IPS-18c (cell line): ENCODE data around the gene DPYSL3.
"Not testable (repeated sequence)": the region's sequence is repeated elsewhere in the genome, so short reads cannot be mapped to it uniquely, and the experiment has no call there.

Source experiments
- H3K4me3 ChIP-seq: 2 replicates; pipeline ENCODE4 v1.7.0; 2013; ENCODE audit warnings: low read depth, mild to moderate bottlenecking, low read length, moderate library complexity; ENCODE audit not compliant: insufficient read depth
- H3K9me3 ChIP-seq: one replicate; pipeline ENCODE4 v1.6.1; 2013; ENCODE audit warnings: mild to moderate bottlenecking, low read length, moderate library complexity; ENCODE audit not compliant: control insufficient read depth, insufficient read depth

The DPYSL3 gene

DNA sequence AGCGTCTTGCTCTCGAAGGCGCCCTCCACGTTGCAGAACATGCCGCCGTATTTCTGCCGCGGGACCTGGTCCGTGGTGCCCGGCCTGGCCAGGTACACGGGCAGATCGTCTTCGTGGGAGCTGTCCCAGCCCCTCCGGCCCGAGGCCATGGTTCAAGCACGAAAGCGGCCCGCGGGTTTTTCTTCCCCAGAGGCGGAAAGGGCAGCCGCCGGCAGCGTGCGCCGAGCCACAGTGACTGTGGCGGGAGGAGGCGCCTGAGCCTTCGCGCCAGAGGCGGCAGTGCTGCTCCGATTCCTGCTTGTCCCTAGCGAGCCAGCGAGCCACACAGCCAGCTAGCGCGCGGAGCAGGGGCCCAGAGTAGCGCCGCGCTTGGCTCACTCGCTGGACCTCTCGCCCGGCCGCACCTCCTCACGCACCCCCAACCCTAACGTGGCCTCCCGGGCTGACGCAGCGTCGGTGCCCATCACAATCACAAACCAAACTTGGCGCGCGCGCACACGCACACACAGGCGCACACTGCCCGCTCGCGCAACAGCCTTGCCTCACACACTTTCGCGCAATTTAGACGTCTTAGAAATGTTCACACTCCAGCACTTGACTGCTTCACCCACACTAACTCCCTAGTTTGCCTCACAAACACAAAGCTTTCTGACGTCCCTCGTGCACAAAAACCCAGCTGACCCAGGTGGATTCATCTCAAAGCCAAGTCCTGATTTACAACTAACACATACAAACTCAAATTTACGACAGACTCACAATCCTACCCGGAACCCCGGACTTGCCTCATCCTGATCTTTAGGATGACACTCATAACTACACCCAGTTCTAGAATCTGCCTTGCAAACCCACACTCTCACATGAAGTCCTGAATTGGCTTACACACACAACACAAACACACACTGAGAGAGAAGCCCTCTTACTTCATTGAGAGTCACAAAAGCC, at the start of gene DPYSL3:
Gene DPYSL3 (minus strand): TSS at position 359 of the 942 bp plus-strand sequence. CDS start 210 bp downstream, at position 149.
- Histone ChIP-seq H3K4me3 (peak within 1 kb of the TSS; percentile 86), H3K9me3 (no peaks in the 10 kb centered on the region)

DNA sequence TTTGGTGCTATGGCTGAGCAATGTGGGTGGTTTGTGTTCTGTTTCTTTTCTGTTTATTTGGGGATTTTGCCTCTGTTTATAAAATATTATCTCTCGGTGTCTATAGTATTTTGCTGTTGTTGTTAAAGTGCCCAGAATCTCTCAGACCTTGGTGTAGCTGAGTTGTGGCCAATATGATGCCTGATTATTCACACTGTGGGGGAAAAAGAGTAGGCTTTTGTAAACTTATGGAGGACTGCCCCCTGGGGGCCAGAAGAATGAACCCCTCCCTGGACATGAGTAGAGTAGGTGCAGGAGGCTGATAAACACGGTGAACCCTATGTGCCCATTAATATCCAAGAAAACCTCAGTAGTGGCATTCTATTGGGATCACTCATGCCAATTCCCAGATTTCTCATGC, 49.0 kb upstream of the DPYSL3 start:
- H3K9me3 ChIP-seq: no peaks in the 10 kb centered on the region
- H3K4me3 ChIP-seq: no peak overlapping the region

DNA sequence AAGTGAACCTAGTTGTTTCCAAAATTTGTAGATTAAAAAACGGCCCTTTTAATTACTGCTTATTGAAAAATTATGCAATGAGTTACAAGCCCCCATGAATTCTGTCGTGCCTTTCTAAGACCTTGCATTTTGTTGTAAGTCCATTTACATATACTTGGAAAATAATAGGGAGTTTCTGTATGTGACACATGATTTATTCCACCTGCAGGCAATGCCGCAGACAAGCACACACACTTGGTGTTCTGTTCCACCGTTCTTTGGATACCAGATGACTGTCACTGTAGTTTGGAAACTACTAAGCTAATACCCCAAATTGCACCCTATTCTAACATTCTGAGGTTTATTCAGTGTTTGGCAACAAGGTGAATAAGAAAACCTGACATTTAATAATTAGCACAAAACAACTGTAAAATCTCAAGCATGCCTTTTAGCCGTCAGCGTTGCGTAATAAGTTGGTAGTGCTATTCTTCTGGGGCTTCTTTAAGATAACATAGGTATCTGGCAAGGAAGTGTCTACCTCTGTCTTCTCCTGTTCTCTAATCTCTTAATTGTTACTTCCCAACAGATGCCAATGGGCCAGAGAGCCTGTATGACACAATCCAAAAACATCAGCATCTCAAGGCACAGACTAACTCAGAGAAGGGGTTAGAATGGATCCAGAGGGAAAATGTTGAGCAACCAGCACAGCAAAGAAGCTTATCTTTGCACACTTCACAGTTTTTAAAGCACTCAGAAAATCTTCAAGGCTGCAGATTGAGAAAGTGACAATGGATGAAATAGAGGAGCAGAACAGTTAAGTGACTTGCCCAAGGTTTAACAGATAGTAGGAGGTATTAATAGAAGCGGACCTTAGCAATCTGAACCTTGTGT, 48.2 kb upstream of the DPYSL3 start:
- Histone ChIP-seq H3K9me3 (no peaks in the 10 kb centered on the region), H3K4me3 (no peak overlapping the region)

DNA sequence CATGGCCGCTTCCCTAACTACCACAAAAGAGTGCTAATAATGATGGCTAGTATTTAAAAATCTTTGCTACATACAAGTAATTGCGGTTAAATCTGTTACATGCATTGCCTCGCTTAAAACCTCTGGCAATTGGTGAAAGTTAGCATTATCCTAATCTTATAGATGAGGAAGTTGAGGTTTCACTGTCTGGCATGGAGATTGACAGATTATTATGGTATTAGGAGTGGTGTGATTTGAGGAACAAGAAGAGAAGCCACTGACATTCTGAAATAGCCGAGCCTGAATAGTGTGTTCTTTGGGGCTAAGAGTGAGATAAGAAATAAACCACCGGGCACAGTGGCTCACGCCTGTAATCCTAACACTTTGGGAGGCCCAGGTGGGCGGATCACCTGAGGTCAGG, 45.3 kb upstream of the DPYSL3 start:
- H3K9me3 ChIP-seq: no peaks in the 10 kb centered on the region
- no peak overlapping the region for H3K4me3 ChIP-seq

DNA sequence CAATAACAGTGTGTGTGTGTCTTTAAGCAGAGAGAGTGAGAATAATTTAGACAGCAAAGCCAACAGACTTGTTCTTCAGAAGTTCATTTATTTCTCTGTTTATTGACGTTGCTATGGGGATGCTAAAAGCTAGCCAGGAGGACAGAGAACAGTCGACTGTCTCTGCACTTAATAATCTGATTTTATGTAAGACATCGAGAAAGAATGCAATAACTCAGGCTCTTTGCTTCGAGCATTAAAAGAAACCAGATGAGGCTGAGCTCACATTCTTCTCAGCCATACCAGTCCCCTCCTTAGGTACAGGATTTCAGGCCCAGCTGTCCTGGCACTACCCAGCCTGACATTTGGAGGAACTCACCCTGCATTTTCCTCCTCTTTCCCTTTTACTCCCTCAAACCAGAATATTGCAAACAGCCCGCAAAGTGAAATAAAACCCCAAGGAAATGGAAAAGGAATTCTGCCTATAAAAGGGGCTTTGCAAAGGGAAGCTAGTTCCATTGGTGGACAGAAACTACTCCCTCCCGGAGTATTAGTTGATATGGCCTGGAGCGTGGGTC, 44.5 kb upstream of the DPYSL3 start:
- no peak overlapping the region for H3K4me3 ChIP-seq
- no peaks in the 10 kb centered on the region for H3K9me3 ChIP-seq

DNA sequence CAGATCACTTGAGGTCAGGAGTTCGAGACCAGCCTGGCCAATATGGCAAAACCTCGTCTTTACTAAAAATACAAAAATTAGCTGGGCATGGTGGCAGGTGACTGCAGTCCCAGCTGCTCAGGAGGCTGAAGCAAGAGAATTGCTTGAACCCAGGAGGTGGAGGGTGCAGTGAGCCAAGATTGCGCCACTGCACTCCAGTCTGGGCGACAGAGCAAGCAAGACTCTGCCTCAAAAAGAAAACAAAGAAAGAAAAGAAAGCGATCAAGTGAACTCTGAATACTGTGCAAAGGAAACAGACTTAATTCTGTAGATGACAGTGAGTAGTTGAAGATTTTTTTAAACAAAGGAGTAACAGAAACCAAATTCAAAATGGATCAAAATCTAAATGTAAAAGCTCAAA, 43.9 kb upstream of the DPYSL3 start:
- not testable (repeated sequence) for H3K9me3 ChIP-seq, H3K4me3 ChIP-seq

DNA sequence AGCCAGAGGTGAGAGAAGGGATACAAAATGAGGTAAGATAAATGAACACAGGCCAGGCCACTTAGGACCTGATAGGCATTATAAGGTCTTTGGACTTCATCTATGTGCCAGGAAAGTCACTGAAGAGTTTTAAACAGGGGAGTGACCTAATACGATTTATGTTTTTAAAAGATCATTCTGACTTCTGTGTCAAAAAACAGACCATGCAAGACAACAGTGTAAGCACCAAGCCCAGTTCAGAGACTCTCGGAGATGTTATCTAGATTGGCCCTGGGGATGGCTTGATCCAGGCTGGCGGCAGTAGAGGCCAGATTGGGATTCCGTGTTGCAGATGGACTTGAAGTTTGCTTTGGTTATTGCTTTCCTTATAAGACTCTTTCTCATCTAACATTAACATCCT, 43.0 kb upstream of the DPYSL3 start:
- Histone ChIP-seq H3K4me3 (no peak overlapping the region), H3K9me3 (no peaks in the 10 kb centered on the region)

GRCh38 chr5:147551677-147552076, 41.8 kb upstream of the DPYSL3 start:
- H3K4me3 ChIP-seq: no peak overlapping the region
- no peaks in the 10 kb centered on the region for H3K9me3 ChIP-seq

- no peaks in the 10 kb centered on the region for H3K9me3 ChIP-seq
These were observed 37.9 kb upstream of the DPYSL3 start for GRCh38 chr5:147547730-147548129.

DNA sequence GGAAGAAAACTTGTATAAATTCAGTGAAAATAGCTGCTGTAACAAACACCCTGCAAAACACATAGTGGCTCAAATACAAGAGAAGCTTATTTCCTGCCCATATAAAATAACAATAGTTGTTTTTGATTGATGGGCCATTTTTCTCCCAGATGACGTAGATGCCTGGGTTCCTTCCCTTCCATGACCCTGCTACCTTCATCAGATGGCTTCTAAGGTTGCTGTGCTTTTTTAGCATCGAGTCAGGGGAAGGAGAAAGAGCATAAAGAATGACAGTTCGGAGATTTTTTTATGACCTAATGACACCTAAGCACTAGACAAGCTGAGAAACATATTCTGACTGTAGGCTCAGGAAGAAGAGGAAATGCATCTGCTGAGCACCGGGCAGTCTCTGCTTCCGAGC, 34.7 kb upstream of the DPYSL3 start:
- Histone ChIP-seq H3K9me3 (no peaks in the 10 kb centered on the region), H3K4me3 (no peak overlapping the region)

More at GRCh38 chr5:147547730-147548129, 37.9 kb upstream of the DPYSL3 start:
- no peak overlapping the region for H3K4me3 ChIP-seq

- Histone ChIP-seq H3K9me3 (no peaks in the 10 kb centered on the region), H3K4me3 (no peak overlapping the region)
These were observed 29.2 kb upstream of the DPYSL3 start for GRCh38 chr5:147539053-147539452.

DNA sequence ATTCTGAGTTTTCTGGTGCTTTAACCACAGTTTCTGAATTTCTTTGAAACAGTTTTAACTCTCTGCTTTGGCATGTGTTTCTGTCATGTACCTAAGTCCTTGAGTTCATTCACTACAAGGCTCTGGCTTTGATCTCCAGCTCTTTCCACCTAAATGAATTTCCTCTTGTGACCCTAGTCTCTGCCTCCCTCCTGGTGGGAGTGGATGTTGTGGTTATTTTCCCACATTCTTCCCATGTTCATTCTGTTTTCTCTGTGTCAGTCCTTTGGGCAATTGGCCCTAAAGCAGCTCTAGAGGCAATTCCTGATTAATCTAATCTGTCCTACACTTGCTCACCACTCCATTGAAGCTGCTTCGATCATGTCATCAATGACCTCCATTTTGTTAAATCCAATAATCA, 28.4 kb upstream of the DPYSL3 start:
- H3K9me3 ChIP-seq: no peaks in the 10 kb centered on the region
- no peak overlapping the region for H3K4me3 ChIP-seq

DNA sequence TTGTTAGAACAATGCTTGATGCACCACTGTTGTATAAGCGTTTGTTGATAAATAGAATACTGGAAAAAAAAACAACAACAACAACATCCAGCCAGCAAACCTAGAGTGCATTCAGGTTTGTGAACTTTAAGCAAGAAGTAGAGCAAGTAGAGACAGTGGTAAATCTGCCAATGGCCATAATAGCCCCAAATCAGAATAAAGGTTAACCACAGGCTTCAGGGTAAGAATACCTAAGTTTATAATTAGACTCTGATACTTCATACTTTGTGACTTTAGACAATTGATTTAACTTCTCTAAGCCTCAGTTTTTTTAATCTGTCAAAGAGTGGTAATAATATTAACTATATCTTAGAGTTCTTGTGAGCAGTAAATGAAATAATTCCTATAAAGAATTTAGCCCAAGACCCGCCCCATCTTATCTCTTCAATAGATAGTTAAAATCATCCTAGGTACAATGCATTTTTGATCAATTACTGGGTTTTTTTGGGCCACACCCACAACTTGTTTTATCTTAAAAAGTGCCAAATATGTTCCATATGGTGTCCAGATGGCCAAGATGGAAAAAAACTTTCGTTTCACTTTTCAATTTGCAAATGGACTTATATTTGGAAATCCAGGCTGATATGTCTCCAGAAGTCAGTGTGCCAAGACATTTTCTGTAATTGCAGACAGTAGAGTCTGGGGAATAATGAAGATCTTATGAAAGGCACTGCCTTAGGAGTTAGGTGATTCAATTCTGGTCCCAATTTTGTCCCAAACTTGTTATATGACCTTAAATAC, 24.5 kb upstream of the DPYSL3 start:
- no peak overlapping the region for H3K4me3 ChIP-seq
- H3K9me3 ChIP-seq: no peaks in the 10 kb centered on the region

- no peak overlapping the region for H3K4me3 ChIP-seq
These were observed 22.3 kb upstream of the DPYSL3 start for GRCh38 chr5:147532156-147532555.

DNA sequence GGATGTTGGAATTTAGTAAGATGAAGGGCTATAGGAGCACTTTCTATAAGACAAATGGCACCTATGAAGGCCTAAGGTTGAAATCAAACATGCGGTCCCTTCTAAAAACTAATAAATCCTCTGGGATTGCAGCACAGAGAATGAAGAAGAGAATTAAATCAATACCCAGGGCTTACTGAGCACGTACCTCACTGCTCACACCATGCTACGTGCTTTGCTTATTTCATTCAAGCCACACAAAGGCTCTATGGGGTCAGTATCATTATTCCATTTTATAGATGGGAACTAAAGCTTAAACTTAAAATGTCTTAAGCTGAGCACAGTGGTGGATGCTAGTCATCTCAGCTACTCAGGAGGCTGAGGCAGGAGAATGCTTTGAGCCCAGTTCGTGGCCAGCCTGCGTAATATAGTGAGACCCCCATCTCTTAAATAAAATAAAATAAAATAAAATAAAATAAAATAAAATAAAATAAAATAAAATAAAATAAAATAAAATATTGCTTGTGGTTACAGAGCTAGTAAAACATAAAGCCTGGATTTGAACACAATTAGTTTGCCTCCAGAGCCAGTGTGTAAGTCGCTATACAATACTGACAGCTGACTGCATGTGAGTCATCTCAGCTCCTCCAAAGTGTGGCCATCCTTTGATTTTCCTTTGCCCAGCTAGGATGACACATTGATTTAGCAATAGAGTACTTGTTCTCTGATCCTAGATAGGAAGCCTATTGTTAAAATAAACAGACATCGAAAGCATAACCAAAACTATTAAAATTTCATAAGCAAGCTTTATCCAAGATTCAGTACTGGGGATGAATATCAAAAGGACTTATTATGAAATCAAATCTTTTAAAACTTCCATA, 20.9 kb upstream of the DPYSL3 start:
- H3K4me3 ChIP-seq: no peak overlapping the region
- no peaks in the 10 kb centered on the region for H3K9me3 ChIP-seq

More at GRCh38 chr5:147532156-147532555, 22.3 kb upstream of the DPYSL3 start:
- no peaks in the 10 kb centered on the region for H3K9me3 ChIP-seq

DNA sequence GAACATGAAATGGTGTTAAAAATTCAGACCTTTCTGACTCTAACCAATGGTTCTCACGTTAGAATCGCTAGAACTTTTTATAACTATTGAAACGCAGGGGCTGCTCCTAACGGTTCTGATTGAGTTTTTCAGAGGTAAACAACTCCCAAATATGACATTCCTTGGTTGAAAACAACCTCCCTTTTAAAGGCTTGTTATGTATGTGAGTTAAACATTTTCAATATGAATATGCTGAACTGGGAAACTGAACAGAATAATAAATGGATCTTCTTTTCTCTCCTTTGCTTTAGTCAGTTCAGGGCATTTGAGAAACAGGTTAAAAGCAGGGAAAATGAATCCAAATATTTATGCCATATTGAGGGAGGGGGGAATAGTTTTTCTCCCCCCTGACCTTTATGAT, 13.2 kb upstream of the DPYSL3 start:
- H3K4me3 ChIP-seq: no peak overlapping the region
- H3K9me3 ChIP-seq: no peaks in the 10 kb centered on the region
